Posterior cingulate gyrus (tissue), 11 donors: ENCODE measurements around the gene PPM1E.

ENCODE experiments used
- DNase-seq, 10 donors: peaks; one replicate each; pipeline versions ENCODE4 v3.0.0 to v3.0.0-alpha.2; 2020 to 2021; ENCODE audit warnings: mixed read lengths in 3 of 10
- intact Hi-C: fragments of 100-400 bp; cut with DNase I; formaldehyde crosslinking; loops from one replicate; pipeline ENCODE4 v1.15.1; 2023

The PPM1E gene

DNA sequence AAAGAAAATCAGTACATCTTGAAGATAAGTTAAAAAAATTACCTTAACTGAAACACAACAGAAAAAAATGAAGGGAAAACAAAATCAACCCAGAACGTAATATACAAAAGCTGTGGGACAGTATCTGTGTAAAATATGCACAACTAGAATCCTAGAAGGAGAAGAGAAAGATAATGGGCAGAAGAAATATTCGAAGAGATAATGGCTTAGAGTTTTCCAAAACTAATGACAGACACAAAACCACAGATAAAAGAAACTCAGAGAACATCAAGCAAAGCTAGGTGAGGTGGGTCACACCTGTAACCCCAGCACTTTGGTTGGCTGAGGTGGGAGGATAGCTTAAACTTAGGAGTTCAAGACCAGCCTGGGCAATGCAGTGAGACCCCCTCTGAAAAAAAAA is 234.0 kb downstream of the PPM1E start:
- intact Hi-C loops: no loop called here

DNA sequence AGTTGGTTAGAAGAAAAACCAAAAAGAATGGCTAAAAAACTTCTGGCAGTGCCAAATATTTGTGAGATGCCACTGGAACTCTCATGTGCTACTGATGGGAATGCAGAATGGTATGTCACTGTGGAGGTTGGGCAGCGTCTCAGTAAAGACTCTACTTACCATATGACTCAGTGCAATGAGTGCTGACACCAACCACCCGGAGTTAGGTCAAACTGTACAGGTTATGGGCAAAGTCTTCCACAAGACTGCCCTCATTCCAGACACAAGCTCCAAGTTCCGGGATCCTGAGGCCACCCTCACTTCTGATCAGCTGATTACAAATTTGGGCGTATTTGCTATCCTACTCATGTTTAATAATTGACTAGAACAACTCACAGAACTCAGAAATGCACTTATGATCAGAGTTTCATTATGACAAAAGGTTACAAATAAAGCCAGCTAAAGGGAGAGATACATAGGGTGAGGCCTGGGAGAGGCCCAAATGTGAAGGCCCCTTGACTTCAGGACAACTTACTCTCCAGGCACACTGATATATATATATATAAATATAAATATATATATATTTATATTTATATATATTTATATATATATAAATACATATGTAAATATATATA is 236.2 kb downstream of the PPM1E start:
- no peak for DNase-seq
- intact Hi-C loops: no loop called here

More for the DNA sequence above, 234.0 kb downstream of the PPM1E start:
- no peak for DNase-seq

DNA sequence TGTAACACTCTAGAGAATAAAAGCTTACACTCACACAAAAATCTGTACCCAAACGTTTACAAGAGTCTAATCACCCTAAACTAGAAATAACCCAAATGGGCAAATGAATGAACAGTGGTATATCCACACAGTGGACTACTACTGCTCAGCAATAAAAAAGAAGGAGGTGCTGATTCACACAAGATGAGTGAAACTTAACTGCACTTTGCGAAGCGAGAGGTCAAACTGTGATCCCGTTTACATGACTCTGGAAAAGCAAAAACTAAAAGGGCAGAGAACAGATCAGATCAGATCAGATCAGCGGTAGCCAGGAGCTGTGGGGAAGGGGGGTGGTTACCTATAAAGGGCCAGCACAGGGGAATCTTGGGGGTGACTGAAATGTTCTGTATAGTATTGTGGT is 237.7 kb downstream of the PPM1E start:
- no peak for DNase-seq
- intact Hi-C loops: no loop called here

DNA sequence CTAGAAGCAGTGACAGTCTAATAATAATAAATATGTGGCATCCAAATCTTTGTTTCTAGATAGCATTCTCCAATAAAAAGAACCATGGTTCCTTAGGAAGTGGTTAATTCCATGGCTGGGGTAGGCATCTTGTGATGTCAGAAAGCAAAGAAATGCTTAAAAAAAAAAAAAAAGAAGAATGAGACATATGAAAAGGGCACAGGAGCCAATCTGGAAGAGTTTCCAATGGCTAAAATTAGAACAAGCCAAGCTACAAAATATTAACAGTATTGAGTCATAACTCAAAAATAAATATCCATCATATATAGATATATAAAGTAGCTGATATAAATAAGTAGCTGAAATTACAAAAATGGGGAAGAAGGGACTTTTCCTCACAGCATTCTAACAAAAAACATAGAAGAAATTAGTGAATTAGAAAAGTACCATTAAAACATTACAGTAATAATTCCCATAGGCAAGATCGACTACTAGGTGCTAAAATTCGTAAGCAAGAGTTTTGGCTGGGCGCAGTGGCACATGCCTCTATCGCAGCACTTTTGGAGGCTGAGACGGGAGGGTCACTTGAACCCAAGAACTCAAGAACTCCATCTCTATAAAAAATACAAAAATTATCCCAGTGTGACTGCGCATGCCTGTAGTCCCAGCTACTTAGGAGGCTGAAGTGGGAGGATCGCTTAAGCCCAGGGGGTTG is 239.7 kb downstream of the PPM1E start:
- intact Hi-C loops: no loop called here
- DNase-seq: no peak

DNA sequence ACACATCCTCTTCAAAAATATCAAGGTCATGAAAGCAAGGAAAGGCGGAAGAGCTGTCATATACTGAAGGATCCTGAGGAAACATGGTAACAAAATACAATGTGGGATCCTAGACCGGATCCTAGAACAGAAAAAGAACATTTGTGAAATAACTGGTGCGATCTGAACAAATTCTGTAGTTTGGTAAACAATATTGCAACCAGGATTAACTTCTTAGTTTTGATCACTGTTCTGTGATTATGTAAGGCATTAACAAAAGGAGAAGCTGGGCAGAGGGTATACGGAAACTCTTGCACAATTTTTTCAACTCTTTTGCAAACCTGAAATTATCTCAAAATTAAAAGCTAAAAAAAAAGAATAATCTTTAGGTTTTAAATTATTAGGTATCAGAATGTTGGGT is 241.3 kb downstream of the PPM1E start:
- intact Hi-C loops: no loop called here
- no peak for DNase-seq

DNA sequence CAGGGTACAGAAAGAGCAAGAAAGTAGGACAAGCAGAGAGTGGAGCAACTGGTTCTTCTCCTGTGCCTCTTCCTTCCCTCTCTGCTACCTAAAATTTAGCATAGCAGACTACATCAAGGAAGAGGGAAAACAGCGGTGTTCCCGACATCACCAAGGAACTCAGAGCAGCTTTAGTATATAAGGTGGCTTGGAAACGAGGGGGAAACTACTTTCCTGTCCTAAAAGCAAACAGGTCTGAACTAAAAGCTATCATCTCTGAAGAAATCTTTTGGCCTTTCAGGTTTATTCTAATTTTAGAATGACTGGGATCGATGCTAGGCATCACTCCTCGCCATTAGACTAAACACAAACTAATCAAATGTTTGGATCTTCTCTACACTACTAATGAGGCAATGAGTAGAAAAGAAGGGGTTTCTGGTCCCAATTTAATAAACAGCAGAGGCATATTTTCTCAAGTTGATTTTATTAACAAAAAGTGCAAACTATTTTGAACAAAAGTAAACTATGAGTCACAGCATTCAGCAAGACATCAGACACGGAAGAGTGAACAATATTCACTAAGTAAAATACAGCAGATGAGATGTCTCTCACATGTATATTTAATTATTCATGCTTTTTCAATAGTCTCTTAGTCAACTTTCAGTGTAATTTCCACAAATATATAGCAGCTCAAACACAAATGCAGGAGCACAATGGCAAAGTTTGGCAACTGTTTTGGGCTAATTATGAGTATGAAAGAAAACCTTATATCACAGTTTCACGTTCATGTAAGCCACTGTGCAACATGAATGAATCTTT is 242.3 kb downstream of the PPM1E start:
- intact Hi-C loops: no loop called here
- DNase-seq: no peak

DNA sequence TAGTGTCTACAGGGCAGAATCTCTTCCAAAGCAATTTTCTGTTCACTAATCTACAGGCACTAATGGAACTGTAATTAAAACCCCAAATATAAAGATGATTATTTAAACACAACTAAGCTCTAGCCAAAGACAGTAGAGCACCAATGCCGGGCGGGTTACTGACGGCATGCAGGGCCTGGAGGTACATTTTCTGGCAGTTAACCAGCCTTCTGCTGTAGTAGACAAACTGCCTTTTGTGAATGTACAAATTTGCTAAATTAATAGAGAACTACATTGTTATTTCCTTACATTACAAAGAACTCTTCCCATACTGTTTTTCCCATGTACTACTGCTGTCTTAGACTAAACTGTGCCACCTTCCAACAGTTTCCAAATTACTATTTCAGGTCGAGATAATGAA is 243.2 kb downstream of the PPM1E start:
- intact Hi-C loops: no loop called here
- no peak for DNase-seq

DNA sequence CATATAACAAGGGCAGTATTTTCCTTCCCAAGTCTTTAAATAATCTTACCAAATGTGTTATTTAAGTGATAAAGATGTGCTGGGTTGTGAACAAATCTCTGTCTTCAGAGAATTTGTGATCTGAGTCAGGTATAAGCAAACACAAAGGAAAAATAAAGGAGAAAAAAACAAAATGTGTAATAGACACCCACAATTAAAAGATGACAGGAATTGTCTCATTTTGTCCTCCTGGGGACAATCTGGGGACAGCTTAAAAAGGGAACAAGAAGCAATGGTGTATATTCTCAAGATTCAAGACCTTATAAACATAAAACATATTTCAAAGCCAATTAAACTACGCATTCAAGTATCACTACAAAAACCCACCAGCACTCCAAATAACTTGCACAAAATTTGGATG is 243.8 kb downstream of the PPM1E start:
- intact Hi-C loops: no loop called here
- no peak for DNase-seq

DNA sequence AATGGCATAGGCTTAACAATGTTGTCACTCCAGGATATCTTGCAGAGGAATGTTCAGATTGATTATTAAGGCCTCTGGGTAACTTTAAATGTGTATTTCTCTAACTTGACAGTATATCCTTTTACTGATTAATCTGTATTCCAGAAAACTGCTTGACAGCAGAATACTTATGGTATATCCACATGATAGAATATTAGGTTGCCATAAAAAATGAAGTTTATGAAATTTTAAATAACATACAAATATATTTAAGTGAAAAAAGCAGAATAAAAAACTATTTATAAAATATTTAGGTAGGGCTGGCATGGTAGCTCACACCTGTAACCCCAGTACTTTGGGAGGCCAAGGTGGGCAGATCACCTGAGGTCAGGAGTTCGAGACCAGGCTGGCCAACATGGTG is 244.4 kb downstream of the PPM1E start:
- no peak for DNase-seq
- intact Hi-C loops: no loop called here

DNA sequence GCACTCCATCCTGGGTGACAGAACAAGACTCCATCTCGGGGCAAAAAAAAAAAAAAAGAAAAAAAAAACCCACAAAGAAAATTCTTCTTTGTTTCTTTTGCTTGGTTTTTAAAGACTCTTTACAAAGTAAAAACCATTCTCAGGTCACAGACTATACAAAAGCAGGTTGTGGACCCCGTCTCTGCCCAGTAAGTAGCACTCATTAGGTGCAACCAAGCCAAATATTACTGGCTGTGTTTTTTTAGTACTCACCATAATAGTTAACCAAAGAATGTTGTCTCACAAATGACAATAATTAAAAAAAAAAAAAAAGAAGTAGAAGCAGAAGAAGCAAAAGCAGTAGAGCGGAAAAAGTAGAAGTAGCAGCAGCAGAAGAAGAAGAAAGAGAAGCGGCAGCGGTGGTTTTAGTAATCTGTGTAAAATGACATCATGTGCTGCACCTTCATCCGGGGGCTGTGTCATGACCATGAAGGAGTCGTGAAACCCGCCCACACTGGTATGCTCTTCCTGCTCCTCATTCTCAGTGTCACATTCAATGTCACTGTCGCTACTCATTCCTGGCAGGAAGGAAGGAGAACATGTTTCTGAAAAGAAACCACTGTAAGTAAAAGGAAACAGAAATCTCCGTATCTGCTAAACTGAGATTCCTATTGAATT is 245.6 kb downstream of the PPM1E start:
- intact Hi-C loops: no loop called here
- DNase-seq: peak in 1 of 10 donors; percentile 10

DNA sequence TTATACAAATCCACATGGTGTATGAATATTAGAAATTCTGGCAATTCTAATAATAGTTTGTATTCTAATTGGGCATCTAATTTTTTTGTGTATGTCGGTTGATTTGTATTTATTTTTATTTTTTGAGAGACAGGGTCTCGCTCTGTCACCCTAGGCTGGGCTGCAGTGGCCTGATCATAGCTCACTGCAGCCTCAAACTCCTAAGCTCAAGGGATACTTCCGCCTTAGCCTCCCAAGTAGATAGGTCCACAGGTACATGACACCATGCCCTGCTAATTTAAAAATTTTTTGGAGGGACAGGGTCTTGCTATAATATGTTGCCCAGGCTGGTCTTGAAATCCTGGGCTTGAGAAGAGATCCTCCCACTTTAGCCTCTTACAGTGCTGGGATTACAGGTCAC is 246.5 kb downstream of the PPM1E start:
- intact Hi-C loops: loop anchor here (2.0 kb wide), 1 partner anchor 483 kb away; no protein-coding TSS in a partner anchor
- no peak for DNase-seq

DNA sequence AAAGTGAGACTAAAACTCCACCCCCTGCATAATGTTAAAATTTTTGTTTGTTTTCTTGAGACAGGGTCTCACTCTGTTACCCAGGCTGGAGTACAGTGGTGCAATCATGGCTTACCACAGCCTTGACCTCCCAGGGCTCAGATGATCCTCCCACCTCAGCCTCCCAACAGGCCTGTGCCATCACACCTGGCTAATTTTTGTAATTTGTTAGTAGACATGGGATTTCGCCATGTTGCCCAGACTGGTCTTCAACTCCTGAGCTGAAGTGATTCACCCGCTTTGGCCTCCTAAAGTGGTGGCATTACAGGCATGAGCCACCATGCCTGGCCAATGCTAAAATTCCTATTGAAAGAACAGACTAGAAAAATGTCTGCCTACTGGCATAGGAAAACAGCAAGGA is 247.2 kb downstream of the PPM1E start:
- intact Hi-C loops: loop anchor here (2.0 kb wide), 1 partner anchor 484 kb away; no protein-coding TSS in a partner anchor
- no peak for DNase-seq

DNA sequence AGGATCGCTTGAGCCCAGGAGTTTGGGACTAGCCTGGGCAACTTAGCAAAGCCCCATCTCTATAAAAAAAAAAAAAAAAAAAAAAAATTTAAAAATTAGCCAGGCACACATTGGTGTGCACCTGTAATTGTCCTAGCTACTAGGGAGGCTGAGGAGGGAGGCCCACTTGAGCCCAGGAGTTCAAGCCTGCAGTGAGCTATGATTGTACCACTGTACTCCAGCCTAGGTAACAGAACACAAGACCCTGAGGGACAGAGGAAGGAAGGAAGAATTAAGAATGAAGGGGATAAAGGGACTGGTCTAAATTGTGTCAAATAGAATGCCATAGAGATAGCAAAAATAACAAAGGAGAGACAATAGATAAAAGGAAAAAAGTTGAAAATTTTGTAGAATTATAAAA is 248.2 kb downstream of the PPM1E start:
- DNase-seq: no peak
- intact Hi-C loops: loop anchor here (2.0 kb wide), 2 partner anchors 417 to 485 kb away; no protein-coding TSS in a partner anchor

DNA sequence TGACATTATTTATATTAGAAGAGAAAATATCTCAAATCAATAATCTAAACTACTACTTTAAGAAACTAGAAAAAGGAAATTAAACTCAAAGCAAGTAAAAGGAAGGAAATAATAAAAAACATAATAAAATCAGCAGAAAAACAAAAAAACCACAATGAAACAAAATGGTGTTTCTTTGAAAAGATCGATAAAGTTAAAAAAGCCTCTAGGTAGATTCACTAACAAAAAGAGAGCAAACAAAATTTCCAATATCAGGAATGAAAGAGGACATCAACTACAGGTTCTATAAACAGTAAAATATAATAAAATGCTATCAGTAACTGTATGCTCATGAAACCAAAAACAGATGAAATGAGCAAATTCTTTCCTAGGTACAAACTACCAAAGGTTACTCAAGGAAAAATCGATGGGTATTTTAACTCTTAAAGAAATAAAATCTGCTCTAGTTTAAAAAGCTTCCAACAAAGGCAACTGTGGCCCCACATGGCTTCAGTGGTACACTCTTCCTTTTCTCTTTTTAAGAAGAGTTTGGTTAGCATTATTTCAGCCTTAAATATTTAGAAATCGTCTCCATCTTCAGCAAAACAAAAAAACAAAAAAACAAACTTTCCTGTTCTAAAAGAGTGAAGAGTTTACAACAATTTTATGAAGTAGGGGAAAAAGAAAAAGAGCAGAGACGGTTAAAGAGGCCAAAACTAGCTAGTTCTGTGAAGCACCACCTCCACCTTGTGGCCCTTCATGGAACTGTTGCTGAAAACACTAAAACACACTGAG is 248.9 kb downstream of the PPM1E start:
- intact Hi-C loops: loop anchor here (1.0 to 2.0 kb wide), 2 partner anchors 293 to 418 kb away; no protein-coding TSS in a partner anchor
- peak in 5 of 10 donors; percentile 27 to 69 (median 58) for DNase-seq

DNA sequence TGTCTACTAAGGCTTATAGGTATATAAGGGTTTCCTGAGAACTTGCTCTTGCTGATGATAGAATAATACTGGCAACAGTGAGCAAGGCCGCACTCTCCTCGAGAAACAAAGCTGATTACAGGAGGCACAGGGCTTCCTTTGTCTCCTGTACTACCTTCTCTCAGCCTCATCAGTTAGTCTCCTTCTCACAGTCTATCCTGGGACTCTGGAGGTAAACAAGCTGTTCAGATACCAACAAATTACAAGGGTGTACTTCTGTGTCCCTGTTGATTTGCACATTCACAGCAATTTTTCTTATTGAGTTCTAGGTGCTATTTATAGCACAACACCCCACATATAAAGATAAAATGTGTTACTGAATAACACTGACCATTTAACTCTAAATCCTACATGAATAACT is 252.3 kb downstream of the PPM1E start:
- intact Hi-C loops: no loop called here
- no peak for DNase-seq

DNA sequence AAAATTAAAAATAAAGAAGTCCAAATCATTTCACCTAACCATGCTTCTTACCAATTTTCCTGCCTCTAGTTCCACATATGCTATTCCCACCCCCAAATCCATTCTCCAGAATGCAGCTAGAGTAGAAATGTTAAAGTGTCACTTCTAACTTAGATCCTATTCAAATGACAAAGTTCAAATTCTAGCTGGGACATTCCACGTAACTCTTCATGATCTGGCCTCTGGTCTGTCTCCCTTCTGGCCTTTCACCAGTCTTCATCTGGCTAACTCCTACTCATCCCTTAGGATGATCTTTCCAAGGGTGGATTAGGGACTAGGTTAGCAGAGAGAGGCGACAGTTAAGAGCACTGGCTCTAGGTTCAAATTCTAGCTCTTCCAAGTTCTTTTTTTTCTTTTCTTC is 253.1 kb downstream of the PPM1E start:
- intact Hi-C loops: no loop called here
- DNase-seq: no peak

DNA sequence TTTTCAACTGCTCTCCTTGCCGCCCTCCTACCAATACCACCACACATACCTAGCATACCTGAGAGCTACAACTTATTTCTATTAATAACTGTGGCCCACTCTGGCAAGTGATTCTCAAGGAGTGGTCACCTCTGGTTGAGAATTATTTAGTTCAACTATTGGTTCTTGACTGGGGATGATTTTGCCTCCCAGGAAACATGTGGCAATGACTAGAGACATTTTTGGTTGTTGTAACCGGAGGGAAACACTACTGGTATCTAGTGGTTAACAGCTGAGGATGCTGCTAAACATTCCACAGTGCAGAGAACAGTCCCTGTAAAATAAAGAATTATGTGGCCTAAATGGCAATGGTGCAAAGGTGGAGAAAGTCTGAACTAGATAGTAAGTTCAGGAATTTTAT is 254.4 kb downstream of the PPM1E start:
- intact Hi-C loops: no loop called here
- DNase-seq: no peak

DNA sequence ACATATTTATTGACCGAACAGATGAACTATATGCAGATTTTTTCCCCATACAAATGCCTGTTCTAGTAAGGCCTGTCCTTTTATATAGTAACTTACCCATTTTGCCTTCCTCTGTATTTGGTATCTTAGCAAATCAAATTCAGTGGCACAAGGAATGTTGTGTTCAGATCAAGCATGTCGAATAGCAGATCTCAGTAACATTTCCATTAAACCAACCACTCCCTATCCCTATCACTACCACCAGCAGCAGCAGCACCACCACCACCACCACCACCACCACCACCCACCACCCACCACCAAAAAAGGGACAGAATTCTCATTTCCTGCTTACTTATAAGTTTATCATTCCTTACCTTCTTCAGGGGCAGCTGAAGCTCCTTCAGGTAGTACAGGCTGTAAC is 256.3 kb downstream of the PPM1E start:
- intact Hi-C loops: no loop called here
- no peak for DNase-seq

DNA sequence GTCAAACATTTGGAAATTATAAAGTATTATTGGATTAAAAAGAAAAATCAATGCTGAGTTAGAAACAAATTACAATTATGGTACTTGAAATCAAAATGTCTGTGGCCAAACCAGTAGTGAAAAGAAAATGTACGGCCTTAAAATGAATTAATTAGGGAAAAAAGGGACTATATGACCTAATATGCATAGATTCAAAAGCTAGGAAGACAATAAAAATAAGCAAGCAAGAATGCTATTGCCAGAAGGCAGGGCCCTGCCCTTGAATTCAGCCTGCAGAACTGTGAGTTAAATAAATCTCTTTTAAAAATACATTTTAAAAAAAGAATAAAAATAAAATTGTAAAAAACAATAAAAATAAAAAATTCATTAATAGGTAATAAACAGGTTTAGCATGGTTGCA is 262.4 kb downstream of the PPM1E start:
- DNase-seq: no peak
- intact Hi-C loops: no loop called here

DNA sequence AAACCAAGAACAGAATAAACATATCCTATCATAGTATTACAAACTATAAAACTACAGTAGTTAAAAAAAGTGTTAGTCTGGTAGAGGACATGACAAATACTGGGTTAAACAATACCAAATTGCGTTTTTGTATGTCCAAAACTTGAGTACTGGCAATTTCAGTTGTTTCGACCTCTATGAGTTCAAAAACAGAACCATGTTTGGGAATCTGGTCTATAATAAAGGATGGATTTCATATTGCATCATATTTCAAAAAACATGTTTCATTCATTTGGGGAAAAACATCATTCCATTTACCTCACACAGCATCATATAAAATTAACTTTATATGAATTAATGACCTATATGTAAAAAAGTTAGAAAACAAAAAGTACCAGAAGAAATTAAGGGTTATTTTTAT is 269.3 kb downstream of the PPM1E start:
- no peak for DNase-seq
- intact Hi-C loops: no loop called here
